ENCODE results near the gene MPEG1.

Gene MPEG1

GRCh38 chr11:59219836-59220235 lies 7.1 kb upstream of the MPEG1 start:
- no peak overlapping the region for H3K4me2 ChIP-seq (ENCODE audit: low read depth, low read length)
- no peaks in the 10 kb centered on the region for H3K36me3 ChIP-seq (replicated peaks; ENCODE audit: insufficient read depth, low read length)
- no peak overlapping the region for H3K27ac ChIP-seq (ENCODE audit: low read length)
- H2AFZ ChIP-seq (ENCODE audit: low read length), result no peak overlapping the region
- H3K9me2 ChIP-seq (replicated peaks; ENCODE audit: insufficient read depth, low read length), result no peaks in the 10 kb centered on the region
- H3K79me2 ChIP-seq (ENCODE audit: low read length), result no peaks in the 10 kb centered on the region
- TF ChIP-seq EZH2 (optimal IDR thresholded peaks at IDR 0.05; ENCODE audit: low read depth, low read length) (no peak), EZH2phosphoT487 (IDR thresholded peaks at IDR 0.05; ENCODE audit: low read length) (no peak), CTCF (IDR thresholded peaks at IDR 0.05; ENCODE audit: low read length) (no peak)
- H3K9ac ChIP-seq (ENCODE audit: low read length), result no peak overlapping the region
- no peaks in the 10 kb centered on the region for H4K20me1 ChIP-seq (ENCODE audit: insufficient read depth, low read length)
- peaks cover 13% of the 10 kb centered on the region for H3K4me1 ChIP-seq (ENCODE audit: low read length)
- peaks cover 11% of the 10 kb centered on the region for H3F3A ChIP-seq (ENCODE audit: insufficient read depth, low read length)
- no peaks in the 10 kb centered on the region for H3K9me3 ChIP-seq (replicated peaks; ENCODE audit: insufficient read depth, low read length)
- no peaks in the 10 kb centered on the region for H3K27me3 ChIP-seq (replicated peaks; ENCODE audit: insufficient read depth, low read length)
- no peak overlapping the region for H3K4me3 ChIP-seq (ENCODE audit: low read length)
- no peak for DNase-seq

DNA sequence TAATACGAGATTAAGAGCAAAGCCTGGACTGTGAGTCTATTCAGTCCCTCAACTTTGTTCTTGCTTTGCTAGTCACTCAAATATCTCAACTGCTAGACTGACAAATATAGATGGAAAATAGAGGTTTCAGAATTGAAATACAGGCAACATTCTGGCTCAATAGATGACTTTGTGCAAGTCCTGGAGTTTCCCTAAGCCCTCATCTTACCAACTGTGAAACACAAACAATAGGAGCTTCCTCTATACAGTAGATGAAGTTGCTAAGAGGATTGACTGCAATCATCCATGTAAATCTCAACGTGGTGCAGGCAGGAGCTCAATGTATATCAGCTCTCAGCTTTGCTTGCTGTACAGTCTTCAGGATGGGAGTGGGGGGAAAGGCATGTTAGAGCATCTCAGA lies 6.2 kb upstream of the MPEG1 start:
- no peak for DNase-seq
- peaks cover 11% of the 10 kb centered on the region for H3K4me1 ChIP-seq (ENCODE audit: low read length)
- no peak overlapping the region for H3K27ac ChIP-seq (ENCODE audit: low read length)
- H3F3A ChIP-seq (ENCODE audit: insufficient read depth, low read length), result peaks cover 11% of the 10 kb centered on the region
- H3K9me2 ChIP-seq (replicated peaks; ENCODE audit: insufficient read depth, low read length), result no peaks in the 10 kb centered on the region
- no peak for TF ChIP-seq EZH2 (optimal IDR thresholded peaks at IDR 0.05; ENCODE audit: low read depth, low read length)
- no peak for TF ChIP-seq EZH2phosphoT487 (IDR thresholded peaks at IDR 0.05; ENCODE audit: low read length)
- TF ChIP-seq CTCF (IDR thresholded peaks at IDR 0.05; ENCODE audit: low read length), result no peak
- H3K9ac ChIP-seq (ENCODE audit: low read length), result no peak overlapping the region
- no peak overlapping the region for H2AFZ ChIP-seq (ENCODE audit: low read length)
- H3K4me2 ChIP-seq (ENCODE audit: low read depth, low read length), result no peak overlapping the region
- no peaks in the 10 kb centered on the region for H3K27me3 ChIP-seq (replicated peaks; ENCODE audit: insufficient read depth, low read length)
- no peaks in the 10 kb centered on the region for H3K9me3 ChIP-seq (replicated peaks; ENCODE audit: insufficient read depth, low read length)
- H3K4me3 ChIP-seq (ENCODE audit: low read length), result no peak overlapping the region
- H4K20me1 ChIP-seq (ENCODE audit: insufficient read depth, low read length), result no peaks in the 10 kb centered on the region
- H3K79me2 ChIP-seq (ENCODE audit: low read length), result no peaks in the 10 kb centered on the region
- no peaks in the 10 kb centered on the region for H3K36me3 ChIP-seq (replicated peaks; ENCODE audit: insufficient read depth, low read length)

DNA sequence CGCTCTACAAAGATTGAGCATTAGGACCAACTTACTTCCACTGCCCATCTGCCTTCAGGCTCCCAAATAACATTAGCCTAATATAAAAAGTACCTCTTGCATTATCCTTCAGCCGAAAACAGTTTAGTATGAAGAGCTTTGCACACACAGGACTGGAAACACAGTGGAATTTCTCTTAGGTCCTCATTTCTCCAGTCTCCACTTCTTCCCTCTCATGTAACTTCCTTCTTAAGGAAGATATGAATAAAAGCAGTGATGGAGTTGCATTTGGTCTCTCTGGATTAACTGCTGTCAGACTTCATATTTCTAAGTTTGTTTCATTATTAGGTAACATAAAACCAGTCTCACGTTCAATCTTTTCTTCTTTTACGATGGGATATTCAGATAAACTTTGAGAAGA lies 5.6 kb upstream of the MPEG1 start:
- Histone ChIP-seq H3K27me3 (replicated peaks; ENCODE audit: insufficient read depth, low read length) (no peaks in the 10 kb centered on the region), H3K9me3 (replicated peaks; ENCODE audit: insufficient read depth, low read length) (no peaks in the 10 kb centered on the region), H4K20me1 (ENCODE audit: insufficient read depth, low read length) (no peaks in the 10 kb centered on the region), H2AFZ (ENCODE audit: low read length) (no peak overlapping the region), H3K4me1 (ENCODE audit: low read length) (peaks cover 11% of the 10 kb centered on the region), H3K4me2 (ENCODE audit: low read depth, low read length) (no peak overlapping the region), H3K9ac (ENCODE audit: low read length) (no peak overlapping the region), H3K9me2 (replicated peaks; ENCODE audit: insufficient read depth, low read length) (no peaks in the 10 kb centered on the region), H3K4me3 (ENCODE audit: low read length) (no peak overlapping the region), H3K27ac (ENCODE audit: low read length) (no peak overlapping the region), H3K36me3 (replicated peaks; ENCODE audit: insufficient read depth, low read length) (no peaks in the 10 kb centered on the region), H3F3A (ENCODE audit: insufficient read depth, low read length) (peaks cover 11% of the 10 kb centered on the region), H3K79me2 (ENCODE audit: low read length) (no peaks in the 10 kb centered on the region)
- no peak for DNase-seq
- no peak for TF ChIP-seq EZH2 (optimal IDR thresholded peaks at IDR 0.05; ENCODE audit: low read depth, low read length)
- TF ChIP-seq CTCF (IDR thresholded peaks at IDR 0.05; ENCODE audit: low read length), result no peak
- no peak for TF ChIP-seq EZH2phosphoT487 (IDR thresholded peaks at IDR 0.05; ENCODE audit: low read length)

Data from MM.1S (cell line).